K562 (cell line): Measurements from ENCODE around the gene ST6GALNAC2. TPM values are rescaled to one million over a fixed set of nuclear protein-coding genes. Genes with fewer than 3 reads are reported as not detected.

Experiments
- ATAC-seq: fragments of 200-7000 bp; cut with Tn5 transposase; 3 replicates; pipeline ENCODE4 v1.9.1; 2020; ENCODE audit warnings: moderate library complexity
- BruUV-seq: library from RNA; stranded (reverse); fragments of 400-500 nt; replicated peaks from 2 replicates; lab custom pipeline; 2021; lab: Mats Ljungman, UMichigan
- CTCF ChIA-PET: fragments of 300-600 bp; formaldehyde crosslinking; extraction: SDS; loops from one replicate; lab custom pipeline; 2021; ENCODE audit warnings: low intra/inter-chr PET ratio; lab: Yijun Ruan, JAX
- POLR2A ChIA-PET: fragments of 300-600, 350-650 bp; sonication (Branson Sonifier 250); formaldehyde crosslinking; extraction: SDS; loops from one replicate; lab custom pipeline; 2021; ENCODE audit warnings: antibody characterized with exemption, inconsistent platforms; lab: Yijun Ruan, JAX
- DNase-seq, 4 experiments: peaks; one replicate each; pipeline versions ENCODE4 v3.0.0 to v3.0.0-alpha.2; 2011 to 2018; ENCODE audit warnings: low spot score in 3 of 4, mixed read lengths in 3 of 4; ENCODE audit errors: extremely low read depth in 1 of 4
- FAIRE-seq: peaks from 2 replicates; lab custom pipeline; 2011; peaks lifted over from hg19 to GRCh38; lab: Jason Lieb, UNC
- H2AFZ ChIP-seq: 2 replicates; pipeline ENCODE4 v1.6.0; 2011; ENCODE audit warnings: low read depth, low read length, control low read depth, inconsistent platforms
- H3K27ac ChIP-seq: fragments of 200-600 bp; 3 replicates; pipeline ENCODE4 v1.8.0; 2011; ENCODE audit warnings: low read depth, mild to moderate bottlenecking, control low read depth, inconsistent platforms, low read length, moderate library complexity, mixed read lengths; ENCODE audit errors: extremely low read depth
- H3K27me3 ChIP-seq, 2 experiments: fragments of 300-600 bp in 1 of 2; 2 replicates in 1 of 2; 3 replicates in 1 of 2; pipeline versions ENCODE4 v1.6.0 to v1.8.0; 2011; ENCODE audit warnings: inconsistent platforms in 2 of 2, low read length in 2 of 2, mild to moderate bottlenecking in 1 of 2, mixed read lengths in 1 of 2, moderate library complexity in 1 of 2; ENCODE audit not compliant: control insufficient read depth in 2 of 2, insufficient read depth in 2 of 2
- H3K36me3 ChIP-seq: fragments of 300-600 bp; 3 replicates; pipeline ENCODE4 v1.8.0; 2011; ENCODE audit warnings: mild to moderate bottlenecking, low read length, inconsistent platforms; ENCODE audit not compliant: control insufficient read depth, insufficient read depth
- H3K4me1 ChIP-seq, 2 experiments: fragments of 200-600 bp in 1 of 2; replicated peaks in 1 of 2; 2 replicates in 1 of 2; 3 replicates in 1 of 2; pipeline versions ENCODE4 v1.5.1 to v1.8.0; 2011; ENCODE audit warnings: inconsistent platforms in 2 of 2, low read length in 2 of 2, mild to moderate bottlenecking in 1 of 2, mixed read lengths in 1 of 2, moderate library complexity in 1 of 2; ENCODE audit not compliant: control insufficient read depth in 2 of 2, insufficient read depth in 2 of 2
- H3K4me2 ChIP-seq: 2 replicates; pipeline ENCODE4 v1.6.1; 2011; ENCODE audit warnings: low read length, control low read depth, inconsistent platforms, mixed read lengths; ENCODE audit not compliant: insufficient read depth
- H3K4me3 ChIP-seq: fragments of 200-600 bp; sonication (generic), shearing (Covaris generic); 2 replicates; pipeline ENCODE4 v1.5.1; 2016; ENCODE audit warnings: control low read depth, inconsistent platforms
- H3K79me2 ChIP-seq: fragments of 200-600 bp; 3 replicates; pipeline ENCODE4 v1.8.0; 2011; ENCODE audit warnings: low read length, inconsistent platforms; ENCODE audit not compliant: control insufficient read depth, insufficient read depth
- H3K9ac ChIP-seq, 2 experiments: 2 replicates each; pipeline versions ENCODE4 v1.6.0 to v1.6.1; 2011; ENCODE audit warnings: low read depth in 2 of 2, low read length in 2 of 2, control low read depth in 1 of 2, inconsistent platforms in 1 of 2, mild to moderate bottlenecking in 1 of 2, mixed read lengths in 1 of 2; ENCODE audit not compliant: insufficient read depth in 1 of 2
- H3K9me1 ChIP-seq: one replicate; pipeline ENCODE4 v1.6.0; 2011; ENCODE audit warnings: inconsistent platforms, mild to moderate bottlenecking, low read length, moderate library complexity; ENCODE audit not compliant: control insufficient read depth, insufficient read depth
- H3K9me3 ChIP-seq: replicated peaks from 2 replicates; pipeline ENCODE4 v1.5.1; 2011; ENCODE audit warnings: low read depth, low read length, inconsistent platforms; ENCODE audit not compliant: control insufficient read depth, insufficient read depth
- H4K20me1 ChIP-seq: replicated peaks from 2 replicates; pipeline ENCODE4 v1.6.1; 2011; ENCODE audit warnings: low read length, inconsistent platforms, mixed read lengths; ENCODE audit not compliant: control insufficient read depth, insufficient read depth
- CEBPG ChIP-seq, 3 experiments: fragments of 200-800 bp in 1 of 3; sonication (Bioruptor generic) in 1 of 3; sonication (generic) in 1 of 3; formaldehyde crosslinking in 1 of 3; IDR thresholded peaks in 2 of 3; conservative IDR thresholded peaks in 1 of 3; 2 replicates each; pipeline versions ENCODE4 v1.6.1 to v1.8.0; 2016 to 2022; ENCODE audit warnings: missing compliant biosample characterization in 2 of 3, missing genetic modification characterization in 2 of 3, mild to moderate bottlenecking in 1 of 3, missing genetic modification reagents in 1 of 3
- DMBX1 ChIP-seq: fragments of 250-450 bp; sonication (Bioruptor Pico); IDR thresholded peaks from 2 replicates; pipeline ENCODE4 v1.8.0; 2022; ENCODE audit warnings: inconsistent platforms, mild to moderate bottlenecking, moderate library complexity, borderline replicate concordance
- MAFK ChIP-seq: IDR thresholded peaks from 2 replicates; pipeline ENCODE4 v1.6.1; 2011; ENCODE audit warnings: low read length, improper control_type of control experiment
- PHB ChIP-seq: fragments of 250-450 bp; sonication (Bioruptor Pico); IDR thresholded peaks from 2 replicates; pipeline ENCODE4 v1.5.0; 2021
- SREBF2 ChIP-seq: sonication (generic); formaldehyde crosslinking; IDR thresholded peaks from 2 replicates; pipeline ENCODE4 v1.4.0; 2020; ENCODE audit warnings: mild to moderate bottlenecking, missing genetic modification reagents
- TCF3 ChIP-seq: sonication (generic); formaldehyde crosslinking; IDR thresholded peaks from 2 replicates; pipeline ENCODE4 v1.4.0; 2020; ENCODE audit warnings: mild to moderate bottlenecking, missing genetic modification reagents
- YBX1 ChIP-seq: fragments of 450-650 bp; IDR thresholded peaks from 2 replicates; pipeline ENCODE4 v1.7.1; 2016; ENCODE audit warnings: mild to moderate bottlenecking
- WGBS: fragments of 100-300 bp; shearing (Covaris generic); methylation state at CpG from one replicate; pipeline ENCODE4 v1.1.6; 2016; ENCODE audit warnings: low coverage, mixed read lengths; ENCODE audit not compliant: insufficient coverage; ENCODE audit errors: missing lambda C conversion rate; 5-methylcytosine and 5-hydroxymethylcytosine counted together
- in situ Hi-C: fragments of 300-500 bp; cut with MboI; formaldehyde crosslinking; loops from 4 replicates; pipeline ENCODE4 v1.15.0; 2018; ENCODE audit warnings: inconsistent platforms, mixed read lengths
- intact Hi-C: fragments of 100-400 bp; cut with micrococcal nuclease; formaldehyde crosslinking; loops from 2 replicates; pipeline ENCODE4 v1.14.2; 2022
- polyA plus RNA-seq, 8 experiments: library from polyadenylated mRNA; depleted of rRNA in 4 of 8; stranded (reverse) in 5 of 8; unstranded in 3 of 8; fragments of >200 nt; fragmentation: Nextera tagmentation in 2 of 8; fragmentation: Illumina TruSeq in 1 of 8; extraction: Ambion mirVana in 2 of 8; extraction: Trizol in 1 of 8; gene quantifications; 2 replicates each; pipeline versions ENCODE4 v1.2.1 to v1.2.3, GENCODE V29; 2011 to 2014; ENCODE audit warnings: inconsistent platforms in 1 of 8, missing spikeins in 1 of 8
- total RNA-seq, 7 experiments: library from RNA; depleted of rRNA in 6 of 7; stranded (reverse); fragments of >200 nt in 6 of 7; fragmentation: Illumina TruSeq in 2 of 7; extraction: Trizol in 2 of 7; gene quantifications; 2 replicates each; pipeline versions ENCODE4 v1.2.1 to v1.2.3, GENCODE V29; 2011 to 2021; ENCODE audit warnings: low replicate concordance in 1 of 7
- TF ChIP-seq, protein P1 (sequence below): fragments of 250-450 bp; sonication (Bioruptor Pico); IDR thresholded peaks from 2 replicates; pipeline ENCODE4 v1.4.0; 2020; ENCODE audit warnings: mild to moderate bottlenecking

ST6GALNAC2 gene
- total and polyA plus RNA-seq, 9 of the 15 experiments (the other 6 are each of a cell fraction or from before 2014, with no cell fraction given) = 0.18 TPM; not detected in 8

DNA sequence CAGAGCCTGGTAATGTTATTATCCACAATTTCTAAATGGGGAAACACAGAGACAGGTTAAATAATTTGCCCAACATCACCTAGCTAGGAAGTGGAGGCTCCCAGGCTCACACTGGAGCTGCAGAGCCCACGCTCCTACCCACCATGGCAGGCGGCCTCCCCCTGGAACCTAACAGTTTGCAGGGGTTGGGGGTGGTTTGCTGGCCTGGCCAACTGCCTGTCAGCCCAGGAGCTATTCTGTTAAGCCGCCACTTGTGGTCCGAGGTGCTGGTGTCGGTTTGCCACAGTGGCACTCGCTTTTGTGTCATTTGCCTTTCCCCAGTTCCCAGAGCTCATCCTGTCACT lies 42.2 kb downstream of the ST6GALNAC2 start:
- TF ChIP-seq PHB (CRISPR knock-in tag) = no peak
- no peak for ATAC-seq
- no peak overlapping the region for H3K27ac ChIP-seq
- no peaks in the 10 kb centered on the region for H3K9me3 ChIP-seq
- intact Hi-C loops = no loop called here
- H3K4me3 ChIP-seq = no peak overlapping the region
- WGBS = 53% methylated on average over 6 of the region's 6 CpGs
- in situ Hi-C loops = no loop called here
- DNase-seq = no peak
- ChIA-PET POLR2A (interaction anchor here (0.6 to 1.8 kb wide), 8 partner anchors 9 to 129 kb away, joined by 3 to 10 read pairs (median 3); no protein-coding TSS in a partner anchor), CTCF (no interaction called here)
- no peak overlapping the region for H2AFZ ChIP-seq
- no peak for FAIRE-seq
- no peaks in the 10 kb centered on the region for H3K36me3 ChIP-seq
- 0 out of 4 replicates have a peak overlapping the region, but pooled peaks of 1 of the 2 experiments have one; percentile 44 for H3K9ac ChIP-seq
- H3K4me1 ChIP-seq = peaks cover 11 to 63% of the 10 kb centered on the region in 2 experiments; a peak in 4 of 5 replicates
- H3K4me2 ChIP-seq = no peak overlapping the region
- no peaks in the 10 kb centered on the region for H3K79me2 ChIP-seq
- no peaks in the 10 kb centered on the region for H3K27me3 ChIP-seq
- H3K9me1 ChIP-seq = no peaks in the 10 kb centered on the region
- no peaks in the 10 kb centered on the region for H4K20me1 ChIP-seq
- no TSS peak for BruUV-seq

DNA sequence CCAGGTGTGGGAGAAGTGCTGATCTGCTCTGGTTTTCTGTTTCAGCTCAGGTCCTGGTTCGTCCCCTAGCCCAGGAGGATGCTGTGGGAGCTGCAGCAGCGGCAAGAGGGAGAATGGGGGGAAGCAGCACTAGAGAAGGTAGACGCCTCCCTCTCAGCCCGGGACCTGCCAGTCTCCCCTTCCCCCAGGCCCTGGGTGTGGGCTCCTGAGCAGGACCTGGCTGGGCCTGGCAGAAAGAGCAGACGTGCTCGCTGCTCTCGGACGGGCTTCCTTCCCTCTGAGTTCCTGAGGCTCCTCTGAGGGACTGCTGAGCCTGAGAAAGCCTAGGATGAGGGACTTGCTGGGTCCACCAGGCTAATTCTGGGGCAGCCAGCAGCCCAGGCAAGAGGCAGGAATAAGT lies 42.7 kb downstream of the ST6GALNAC2 start:
- H3K9me3 ChIP-seq = no peaks in the 10 kb centered on the region
- in situ Hi-C loops (no loop called here), intact Hi-C loops (no loop called here)
- no peak overlapping the region for H2AFZ ChIP-seq
- ChIA-PET POLR2A (interaction anchor here (0.6 to 1.8 kb wide), 7 partner anchors 10 to 641 kb away, joined by 3 to 10 read pairs (median 4); no protein-coding TSS in a partner anchor), CTCF (no interaction called here)
- H3K4me2 ChIP-seq = no peak overlapping the region
- DNase-seq (no peak), FAIRE-seq (no peak), ATAC-seq (no peak)
- H3K9ac ChIP-seq = peak overlapping the region in 1 of 2 experiments; percentile 29; a peak in 1 of 4 replicates
- no TSS peak for BruUV-seq
- H3K79me2 ChIP-seq = no peaks in the 10 kb centered on the region
- no peak overlapping the region for H3K27ac ChIP-seq
- H3K27me3 ChIP-seq = no peaks in the 10 kb centered on the region
- H3K9me1 ChIP-seq = no peaks in the 10 kb centered on the region
- WGBS = 72% methylated on average over 6 of the region's 8 CpGs
- no peaks in the 10 kb centered on the region for H4K20me1 ChIP-seq
- H3K36me3 ChIP-seq = no peaks in the 10 kb centered on the region
- no peak overlapping the region for H3K4me3 ChIP-seq
- H3K4me1 ChIP-seq = peaks cover 11 to 67% of the 10 kb centered on the region in 2 experiments; a peak in 4 of 5 replicates
- TF ChIP-seq, protein P1, sequence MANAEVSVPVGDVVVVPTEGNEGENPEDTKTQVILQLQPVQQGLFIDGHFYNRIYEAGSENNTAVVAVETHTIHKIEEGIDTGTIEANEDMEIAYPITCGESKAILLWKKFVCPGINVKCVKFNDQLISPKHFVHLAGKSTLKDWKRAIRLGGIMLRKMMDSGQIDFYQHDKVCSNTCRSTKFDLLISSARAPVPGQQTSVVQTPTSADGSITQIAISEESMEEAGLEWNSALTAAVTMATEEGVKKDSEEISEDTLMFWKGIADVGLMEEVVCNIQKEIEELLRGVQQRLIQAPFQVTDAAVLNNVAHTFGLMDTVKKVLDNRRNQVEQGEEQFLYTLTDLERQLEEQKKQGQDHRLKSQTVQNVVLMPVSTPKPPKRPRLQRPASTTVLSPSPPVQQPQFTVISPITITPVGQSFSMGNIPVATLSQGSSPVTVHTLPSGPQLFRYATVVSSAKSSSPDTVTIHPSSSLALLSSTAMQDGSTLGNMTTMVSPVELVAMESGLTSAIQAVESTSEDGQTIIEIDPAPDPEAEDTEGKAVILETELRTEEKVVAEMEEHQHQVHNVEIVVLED (CRISPR knock-in tag) = no peak
- TF ChIP-seq SREBF2 = no peak
- TF ChIP-seq YBX1 = no peak
- no peak for TF ChIP-seq DMBX1 (CRISPR knock-in tag)
- TF ChIP-seq CEBPG (CRISPR knock-in tag; IDR thresholded peaks at IDR 0.05) = no peak
- TF ChIP-seq CEBPG (tag; conservative IDR thresholded peaks at IDR 0.05 in 1 of 2, IDR thresholded peaks at IDR 0.05 in 1 of 2) = no peak
- no peak for TF ChIP-seq TCF3 (CRISPR knock-in tag)
- TF ChIP-seq MAFK = no peak
